Spleen (tissue), 11 donors: ENCODE data around the gene MYL12A. TPM values are rescaled to one million over a fixed set of nuclear protein-coding genes. Genes with fewer than 3 reads are reported as not detected.

Experiments used
- DNase-seq: peaks from one replicate; pipeline ENCODE4 v3.0.0-alpha.2; 2020
- H3K27ac ChIP-seq, 8 donors: fragments of 200-600 bp; sonication (generic) in 7 of 8; 1 replicate in 4 of 8; 2 replicates in 4 of 8; pipeline versions ENCODE4 v1.5.0 to v1.8.0; 2016 to 2021; ENCODE audit warnings: inconsistent platforms in 4 of 8, mild to moderate bottlenecking in 4 of 8, moderate library complexity in 1 of 8
- H3K27me3 ChIP-seq, 7 donors: fragments of 200-600 bp; sonication (generic) in 6 of 7; replicated peaks in 1 of 7; 1 replicate in 4 of 7; 2 replicates in 3 of 7; pipeline versions ENCODE4 v1.5.0 to v1.8.0; 2016 to 2021; ENCODE audit warnings: inconsistent platforms in 3 of 7, mild to moderate bottlenecking in 1 of 7
- H3K36me3 ChIP-seq, 6 donors: fragments of 200-600 bp; sonication (generic) in 5 of 6; 1 replicate in 4 of 6; 2 replicates in 2 of 6; pipeline versions ENCODE4 v1.5.0 to v1.8.0; 2016 to 2021; ENCODE audit warnings: inconsistent platforms in 2 of 6
- H3K4me1 ChIP-seq, 6 donors: fragments of 200-600 bp; sonication (generic) in 5 of 6; 1 replicate in 3 of 6; 2 replicates in 3 of 6; pipeline versions ENCODE4 v1.5.0 to v1.8.0; 2016 to 2021; ENCODE audit warnings: inconsistent platforms in 3 of 6
- H3K4me3 ChIP-seq, 8 donors: fragments of 200-600 bp; sonication (generic) in 7 of 8; 1 replicate in 4 of 8; 2 replicates in 4 of 8; pipeline versions ENCODE4 v1.5.0 to v1.8.0; 2016 to 2021; ENCODE audit warnings: inconsistent platforms in 4 of 8, mild to moderate bottlenecking in 4 of 8, moderate library complexity in 2 of 8
- H3K9me3 ChIP-seq, 8 donors: fragments of 200-600 bp; sonication (generic) in 7 of 8; 1 replicate in 4 of 8; 2 replicates in 4 of 8; pipeline versions ENCODE4 v1.5.0 to v1.8.0; 2016 to 2021; ENCODE audit warnings: inconsistent platforms in 4 of 8
- CTCF ChIP-seq, 11 experiments: fragments of 200-600 bp in 7 of 11; fragments of 450-650 bp in 4 of 11; sonication (generic) in 4 of 11; IDR thresholded peaks in 8 of 11; conservative IDR thresholded peaks in 3 of 11; 1 replicate in 7 of 11; 2 replicates in 4 of 11; pipeline versions ENCODE4 v1.4.0 to v1.8.0; 2016 to 2021; ENCODE audit warnings: antibody characterized with exemption in 11 of 11, inconsistent platforms in 4 of 11, mild to moderate bottlenecking in 1 of 11
- POLR2A ChIP-seq, 3 donors: fragments of 450-650 bp; IDR thresholded peaks; one replicate each; pipeline ENCODE4 v1.5.1; 2017; ENCODE audit warnings: antibody characterized with exemption in 3 of 3, mild to moderate bottlenecking in 1 of 3
- POLR2AphosphoS5 ChIP-seq, 3 donors: sonication (generic); formaldehyde crosslinking; IDR thresholded peaks; one replicate each; pipeline ENCODE4 v1.5.1; 2017; ENCODE audit warnings: antibody characterized with exemption in 3 of 3
- WGBS, 5 donors: extraction: QIAGEN DNeasy Blood & Tissue Kit in 3 of 5; methylation state at CpG; one replicate each; pipeline versions ENCODE4 v1.1.5 to v1.1.7; 2013 to 2018; 5-methylcytosine and 5-hydroxymethylcytosine counted together
- intact Hi-C: fragments of 100-400 bp; cut with DNase I; formaldehyde crosslinking; loops from one replicate; pipeline ENCODE4 v1.15.0; 2023; ENCODE audit warnings: low total_unique reads
- polyA plus RNA-seq, 3 donors: library from polyadenylated mRNA; stranded (reverse); fragments of 200-250 nt; gene quantifications; one replicate each; pipeline ENCODE4 v1.2.1, GENCODE V29; 2013
- total RNA-seq, 7 donors: library from RNA; depleted of rRNA in 3 of 7; stranded (reverse); fragments of >200 nt in 3 of 7; fragmentation: NEBNext Ultra II Directional in 4 of 7; extraction: Animal tissue kit (Norgen Biotek cat#: 25700) in 4 of 7; gene quantifications; one replicate each; pipeline versions ENCODE4 v1.1.0 to v1.2.1, GENCODE V29; 2016 to 2021
- donor health status: healthy with polysubstance abuse.
- donor health status: DM: no; HTN: no; CAD: no; lungs with moderate emphysema.
- donor health status: DM: no; HTN: no; CAD: no.
- donor health status: Bipolar disorder and iron deficiency.
- donor health status: healthy.
- donor health status: DM: no; HTN: no; CAD: no.
- donor health status: DM: yes; HTN: yes; CAD: no.

The MYL12A gene
- total and polyA plus RNA-seq, 10 donors, result 422 to 675 (median 586) TPM

GRCh38 chr18:3246635-3247239, 864 bp upstream of the MYL12A start:
- Histone ChIP-seq H3K9me3 (peaks cover 0 to 10% (median 7%) of the 10 kb centered on the region in 8 donors), H3K27ac (peak overlapping the region; percentile 96 to 100 (median 100)), H3K4me3 (peak overlapping the region; percentile 72 to 98 (median 94)), H3K27me3 (no peaks in the 10 kb centered on the region), H3K4me1 (peaks cover 34 to 66% (median 56%) of the 10 kb centered on the region in 6 donors), H3K36me3 (peaks cover 0 to 26% (median 3%) of the 10 kb centered on the region in 6 donors)
- no peak for TF ChIP-seq CTCF (IDR thresholded peaks at IDR 0.05 in 8 of 11, conservative IDR thresholded peaks at IDR 0.05 in 3 of 11)
- TF ChIP-seq POLR2A (IDR thresholded peaks at IDR 0.05), result no peak
- no peak for TF ChIP-seq POLR2AphosphoS5 (IDR thresholded peaks at IDR 0.05)
- DNase-seq, result peak; percentile 80
- 8 to 16% (median 11%) methylated on average over 23 of the region's 23 CpGs for WGBS, 5 donors
- intact Hi-C loops, result loop anchor here (5.0 to 10.0 kb wide), 2 partner anchors 92 to 314 kb away; no protein-coding TSS in a partner anchor

GRCh38 chr18:3248062-3248657, 559 bp downstream of the MYL12A start:
- Histone ChIP-seq H3K4me3 (peak overlapping the region; percentile 72 to 98 (median 94)), H3K27me3 (no peaks in the 10 kb centered on the region), H3K27ac (peak overlapping the region; percentile 96 to 100 (median 100)), H3K9me3 (no peaks in the 10 kb centered on the region), H3K4me1 (peaks cover 48 to 80% (median 71%) of the 10 kb centered on the region in 6 donors), H3K36me3 (peaks cover 0 to 21% (median 4%) of the 10 kb centered on the region in 6 donors)
- no peak for DNase-seq
- no peak for TF ChIP-seq POLR2AphosphoS5 (IDR thresholded peaks at IDR 0.05)
- TF ChIP-seq POLR2A (IDR thresholded peaks at IDR 0.05), result no peak
- TF ChIP-seq CTCF (IDR thresholded peaks at IDR 0.05 in 8 of 11, conservative IDR thresholded peaks at IDR 0.05 in 3 of 11), result no peak
- 0 to 1% (median 0%) methylated on average over 22 of the region's 22 CpGs for WGBS, 5 donors
- intact Hi-C loops, result loop anchor here (5.0 to 10.0 kb wide), 2 partner anchors 93 to 316 kb away; no protein-coding TSS in a partner anchor

GRCh38 chr18:3248658-3249359, 1.2 kb downstream of the MYL12A start:
- Histone ChIP-seq H3K4me3 (peak overlapping the region; percentile 72 to 98 (median 94)), H3K4me1 (peaks cover 51 to 86% (median 77%) of the 10 kb centered on the region in 6 donors), H3K9me3 (no peaks in the 10 kb centered on the region), H3K27ac (peak overlapping the region; percentile 96 to 100 (median 100)), H3K27me3 (no peaks in the 10 kb centered on the region), H3K36me3 (peaks cover 0 to 27% (median 10%) of the 10 kb centered on the region in 6 donors)
- WGBS, 5 donors, result 3 to 4% (median 3%) methylated on average over 9 of the region's 9 CpGs
- intact Hi-C loops, result loop anchor here (5.0 to 10.0 kb wide), 2 partner anchors 94 to 317 kb away; no protein-coding TSS in a partner anchor
- DNase-seq, result no peak
- no peak for TF ChIP-seq CTCF (IDR thresholded peaks at IDR 0.05 in 8 of 11, conservative IDR thresholded peaks at IDR 0.05 in 3 of 11)
- peak in 1 of 3 donors; percentile 59 for TF ChIP-seq POLR2AphosphoS5 (IDR thresholded peaks at IDR 0.05)
